Left lung (tissue), 10 donors: ENCODE data around the gene MRPS10. TPM values are rescaled to one million over a fixed set of nuclear protein-coding genes. Genes with fewer than 3 reads are reported as not detected.
A peak's percentile ranks its signal among the peaks of the same experiment; 100 is the strongest.

Source experiments
- ATAC-seq: fragments of 200-7000 bp; cut with Tn5 transposase; one replicate; pipeline ENCODE4 v1.9.1; 2020; ENCODE audit warnings: moderate library complexity
- DNase-seq, 4 donors: peaks; one replicate each; pipeline ENCODE4 v3.0.0-alpha.2; 2013 to 2020
- H3K27ac ChIP-seq, 2 donors: fragments of 200-600 bp; sonication (generic) in 1 of 2; one replicate each; pipeline versions ENCODE4 v1.5.0 to v1.8.0; 2020 to 2021
- H3K27me3 ChIP-seq, 2 donors: fragments of 200-600 bp; sonication (generic) in 1 of 2; one replicate each; pipeline versions ENCODE4 v1.5.0 to v1.8.0; 2020 to 2021
- H3K36me3 ChIP-seq, 2 donors: fragments of 200-600 bp; sonication (generic) in 1 of 2; one replicate each; pipeline versions ENCODE4 v1.5.0 to v1.8.0; 2020 to 2021
- H3K4me1 ChIP-seq, 2 donors: fragments of 200-600 bp; one replicate each; pipeline ENCODE4 v1.8.0; 2021
- H3K4me3 ChIP-seq, 2 donors: fragments of 200-600 bp; sonication (generic) in 1 of 2; one replicate each; pipeline versions ENCODE4 v1.5.0 to v1.8.0; 2020 to 2021; ENCODE audit warnings: mild to moderate bottlenecking in 1 of 2
- H3K9me3 ChIP-seq, 2 donors: fragments of 200-600 bp; sonication (generic) in 1 of 2; one replicate each; pipeline versions ENCODE4 v1.5.0 to v1.8.0; 2020 to 2021
- intact Hi-C, 2 donors: fragments of 100-400 bp; cut with DNase I; formaldehyde crosslinking; loops; one replicate each; pipeline versions ENCODE4 v1.11.2 to v1.14.2; 2022
- polyA plus RNA-seq, 6 donors: library from polyadenylated mRNA; unstranded; fragments of 120-200 nt; gene quantifications; one replicate each; pipeline ENCODE4 v1.2.1, GENCODE V29; 2013; ENCODE audit not compliant: insufficient read length in 6 of 6
- total RNA-seq, 2 donors: library from RNA; stranded (reverse); fragmentation: NEBNext Ultra II Directional; extraction: Animal tissue kit (Norgen Biotek cat#: 25700); gene quantifications; one replicate each; pipeline ENCODE4 v1.2.1, GENCODE V29; 2021
- TF ChIP-seq, protein P1 (sequence below), 2 donors: fragments of 200-600 bp; sonication (generic) in 1 of 2; IDR thresholded peaks; one replicate each; pipeline versions ENCODE4 v1.5.0 to v1.8.0; 2021; ENCODE audit warnings: antibody characterized with exemption in 2 of 2
- donor health status: DM: no; HTN: yes; CAD: no.
- donor health status: DM: no; HTN: no; CAD: no.

The MRPS10 gene
- total and polyA plus RNA-seq, 8 donors = 24.5 to 36.0 (median 30.4) TPM

GRCh38 chr6:42241915-42242314 is 24.3 kb upstream of the MRPS10 start:
- no peak for ATAC-seq
- Histone ChIP-seq H3K27ac (no peak overlapping the region), H3K36me3 (peaks cover 0 to 39% of the 10 kb centered on the region in 2 donors), H3K4me1 (no peaks in the 10 kb centered on the region), H3K27me3 (no peaks in the 10 kb centered on the region), H3K9me3 (no peaks in the 10 kb centered on the region), H3K4me3 (no peak overlapping the region)
- intact Hi-C loops = no loop called here
- DNase-seq = no peak
- TF ChIP-seq, protein P1, sequence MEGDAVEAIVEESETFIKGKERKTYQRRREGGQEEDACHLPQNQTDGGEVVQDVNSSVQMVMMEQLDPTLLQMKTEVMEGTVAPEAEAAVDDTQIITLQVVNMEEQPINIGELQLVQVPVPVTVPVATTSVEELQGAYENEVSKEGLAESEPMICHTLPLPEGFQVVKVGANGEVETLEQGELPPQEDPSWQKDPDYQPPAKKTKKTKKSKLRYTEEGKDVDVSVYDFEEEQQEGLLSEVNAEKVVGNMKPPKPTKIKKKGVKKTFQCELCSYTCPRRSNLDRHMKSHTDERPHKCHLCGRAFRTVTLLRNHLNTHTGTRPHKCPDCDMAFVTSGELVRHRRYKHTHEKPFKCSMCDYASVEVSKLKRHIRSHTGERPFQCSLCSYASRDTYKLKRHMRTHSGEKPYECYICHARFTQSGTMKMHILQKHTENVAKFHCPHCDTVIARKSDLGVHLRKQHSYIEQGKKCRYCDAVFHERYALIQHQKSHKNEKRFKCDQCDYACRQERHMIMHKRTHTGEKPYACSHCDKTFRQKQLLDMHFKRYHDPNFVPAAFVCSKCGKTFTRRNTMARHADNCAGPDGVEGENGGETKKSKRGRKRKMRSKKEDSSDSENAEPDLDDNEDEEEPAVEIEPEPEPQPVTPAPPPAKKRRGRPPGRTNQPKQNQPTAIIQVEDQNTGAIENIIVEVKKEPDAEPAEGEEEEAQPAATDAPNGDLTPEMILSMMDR (IDR thresholded peaks at IDR 0.05) = no peak

DNA sequence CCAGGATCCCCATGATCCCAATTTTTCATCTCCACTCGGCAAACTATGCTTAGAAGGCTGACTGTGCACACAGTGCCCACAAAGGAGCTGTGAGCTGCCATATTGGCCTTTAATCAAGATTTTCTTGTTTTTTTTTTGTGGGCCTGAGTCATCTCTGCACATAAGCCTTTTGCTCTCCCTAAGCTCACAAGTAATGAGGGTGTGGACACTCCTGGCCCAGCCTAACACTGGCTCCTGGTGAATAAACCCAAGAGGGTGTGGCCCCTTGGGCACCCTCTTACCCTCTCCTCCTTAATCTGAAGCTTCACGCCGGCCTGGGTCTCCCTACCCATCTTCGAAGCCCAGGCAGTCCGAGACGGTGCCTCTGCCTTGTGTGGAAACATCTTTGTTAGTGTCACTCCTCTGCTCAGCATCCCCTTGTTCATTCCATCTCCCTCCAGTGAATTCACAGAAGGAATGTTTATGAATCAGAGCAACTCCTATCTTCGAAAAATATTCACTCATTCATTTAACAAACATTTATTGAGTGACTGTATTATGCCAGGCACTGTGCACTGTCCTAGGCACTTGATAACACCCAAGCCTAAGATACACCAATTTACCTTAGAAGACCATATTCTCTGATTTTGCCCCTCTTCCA is 22.2 kb upstream of the MRPS10 start:
- no peak overlapping the region for H3K27ac ChIP-seq
- no peaks in the 10 kb centered on the region for H3K27me3 ChIP-seq
- ATAC-seq (peak; percentile 66), DNase-seq (no peak)
- no peak overlapping the region for H3K4me3 ChIP-seq
- no peaks in the 10 kb centered on the region for H3K9me3 ChIP-seq
- peaks cover 0 to 46% of the 10 kb centered on the region in 2 donors for H3K36me3 ChIP-seq
- TF ChIP-seq, protein P1 (IDR thresholded peaks at IDR 0.05) = no peak
- no peaks in the 10 kb centered on the region for H3K4me1 ChIP-seq
- intact Hi-C loops = no loop called here

DNA sequence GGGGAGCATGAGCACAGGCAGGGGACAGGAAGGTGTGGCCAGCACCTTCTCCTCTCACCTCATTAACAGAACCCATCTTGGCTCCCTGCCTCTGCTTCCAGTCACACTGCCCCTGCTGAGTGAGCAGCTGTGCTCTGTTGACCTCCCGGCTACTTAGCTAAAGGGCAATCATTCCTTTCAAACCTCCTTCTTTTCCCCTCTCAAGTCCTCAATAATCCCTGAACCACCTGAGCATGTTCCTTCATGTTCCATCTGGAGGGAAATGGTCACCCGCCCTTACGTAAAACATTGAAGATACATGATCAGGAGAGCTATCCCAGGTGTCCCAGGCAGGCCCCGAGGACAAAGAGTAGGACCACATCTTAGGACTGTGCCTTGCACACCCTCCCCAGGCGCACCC is 21.7 kb upstream of the MRPS10 start:
- Histone ChIP-seq H3K27ac (no peak overlapping the region), H3K4me1 (no peaks in the 10 kb centered on the region), H3K27me3 (no peaks in the 10 kb centered on the region), H3K4me3 (no peak overlapping the region), H3K36me3 (peaks cover 0 to 44% of the 10 kb centered on the region in 2 donors), H3K9me3 (no peaks in the 10 kb centered on the region)
- ATAC-seq (peak; percentile 16), DNase-seq (no peak)
- TF ChIP-seq, protein P1 (IDR thresholded peaks at IDR 0.05) = no peak
- intact Hi-C loops = no loop called here

DNA sequence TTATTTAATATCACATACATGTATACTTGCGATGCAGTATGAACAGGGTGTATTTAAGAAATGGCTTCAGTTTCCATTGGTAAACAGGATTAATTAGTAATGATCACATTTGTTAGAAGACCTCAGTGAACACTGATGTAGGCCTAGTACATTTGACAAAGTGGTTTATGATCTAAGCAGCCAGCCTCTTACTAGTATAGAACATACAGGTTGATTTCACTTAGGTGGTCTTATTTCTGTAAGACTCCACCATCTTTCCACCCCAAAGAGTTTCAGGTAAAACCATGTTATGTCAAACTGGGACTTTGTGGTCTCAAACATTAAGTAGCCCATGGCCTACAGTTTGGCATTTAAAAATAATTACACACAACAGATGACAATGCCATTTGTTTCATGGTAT is 20.2 kb upstream of the MRPS10 start:
- intact Hi-C loops = no loop called here
- H3K9me3 ChIP-seq = no peaks in the 10 kb centered on the region
- no peak overlapping the region for H3K4me3 ChIP-seq
- H3K36me3 ChIP-seq = peaks cover 0 to 39% of the 10 kb centered on the region in 2 donors
- no peaks in the 10 kb centered on the region for H3K4me1 ChIP-seq
- DNase-seq = no peak
- TF ChIP-seq, protein P1 (IDR thresholded peaks at IDR 0.05) = no peak
- H3K27ac ChIP-seq = no peak overlapping the region
- ATAC-seq = no peak
- H3K27me3 ChIP-seq = no peaks in the 10 kb centered on the region

DNA sequence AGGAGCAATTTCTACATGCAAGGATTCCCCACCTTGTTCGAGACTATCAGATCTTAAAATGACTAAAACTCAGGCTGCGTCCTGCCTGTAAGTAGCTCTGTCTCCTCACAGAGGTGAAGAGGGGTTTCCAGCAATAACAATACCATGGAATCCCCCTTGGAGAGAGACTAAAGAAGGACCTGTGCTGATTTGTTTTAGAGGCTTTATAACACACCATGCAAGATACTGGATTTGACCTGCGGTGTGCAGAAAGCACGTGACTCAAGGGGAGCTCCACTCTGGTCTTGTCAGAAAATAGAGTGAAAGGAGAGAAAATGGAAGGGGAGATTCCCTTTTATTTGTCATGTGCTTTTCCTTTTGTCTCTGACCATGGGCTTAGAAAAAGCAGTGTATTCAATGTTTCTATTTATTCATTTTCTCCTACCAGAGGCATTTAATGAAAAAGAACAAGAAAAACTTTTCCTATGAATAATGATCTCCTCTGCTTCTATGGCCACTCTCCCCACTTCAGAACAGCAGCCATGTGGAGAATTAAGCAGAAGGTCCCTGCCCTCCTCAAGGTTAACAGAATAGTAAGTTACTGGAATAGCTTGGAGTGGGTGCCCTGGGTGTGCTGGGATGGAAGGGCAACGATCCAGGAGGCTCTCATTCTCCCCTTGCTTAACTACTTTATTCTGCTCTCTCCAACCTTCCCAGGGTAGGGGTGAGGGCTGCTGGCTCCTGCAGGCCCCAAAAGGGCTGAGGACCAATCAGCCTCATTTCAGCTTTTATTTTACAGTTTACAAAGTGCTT is 19.2 kb upstream of the MRPS10 start:
- DNase-seq (no peak), ATAC-seq (no peak)
- H3K27me3 ChIP-seq = no peaks in the 10 kb centered on the region
- TF ChIP-seq, protein P1 (IDR thresholded peaks at IDR 0.05) = no peak
- H3K4me3 ChIP-seq = no peak overlapping the region
- peaks cover 0 to 40% of the 10 kb centered on the region in 2 donors for H3K36me3 ChIP-seq
- H3K27ac ChIP-seq = no peak overlapping the region
- no peaks in the 10 kb centered on the region for H3K9me3 ChIP-seq
- intact Hi-C loops = no loop called here
- H3K4me1 ChIP-seq = no peaks in the 10 kb centered on the region
